Measurements from ENCODE around the gene RBBP8NL. TPM values are rescaled to one million over a fixed set of nuclear protein-coding genes. Genes with fewer than 3 reads are reported as not detected.

Gene RBBP8NL
- total RNA-seq, 1 donor from 2014 or later, result not detected

DNA sequence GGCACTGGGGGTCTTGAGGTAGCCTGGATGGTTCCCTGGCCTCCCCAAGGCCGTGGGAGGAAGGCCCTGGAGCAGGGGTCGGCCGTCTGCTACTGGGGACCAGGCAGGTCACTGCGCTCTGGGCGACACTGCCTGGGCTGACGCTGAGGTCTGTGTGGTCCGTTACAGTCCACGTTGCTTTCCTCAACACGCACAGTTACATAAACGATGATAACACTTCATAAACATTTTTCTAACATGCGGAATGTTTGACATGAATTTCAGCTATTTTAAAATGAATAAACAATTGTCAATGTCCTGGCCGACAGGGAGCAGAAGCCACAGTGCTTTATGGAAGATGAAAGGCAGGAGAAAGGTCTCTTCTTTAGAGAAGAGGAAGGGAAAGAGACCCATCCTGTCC is 10.2 kb upstream of the RBBP8NL start:
- no peak for TF ChIP-seq CTCF (IDR thresholded peaks at IDR 0.05; ENCODE audit: insufficient read depth, low read length, poor library complexity, severe bottlenecking)
- Histone ChIP-seq H3K27me3 (ENCODE audit: control insufficient read depth, insufficient read depth, low read length) (peaks cover 47% of the 10 kb centered on the region), H3K4me3 (ENCODE audit: low read depth, low read length) (no peak overlapping the region), H3K36me3 (ENCODE audit: control insufficient read depth, insufficient read depth, low read length) (no peaks in the 10 kb centered on the region)
- no peak for DNase-seq (ENCODE audit: low read depth)

DNA sequence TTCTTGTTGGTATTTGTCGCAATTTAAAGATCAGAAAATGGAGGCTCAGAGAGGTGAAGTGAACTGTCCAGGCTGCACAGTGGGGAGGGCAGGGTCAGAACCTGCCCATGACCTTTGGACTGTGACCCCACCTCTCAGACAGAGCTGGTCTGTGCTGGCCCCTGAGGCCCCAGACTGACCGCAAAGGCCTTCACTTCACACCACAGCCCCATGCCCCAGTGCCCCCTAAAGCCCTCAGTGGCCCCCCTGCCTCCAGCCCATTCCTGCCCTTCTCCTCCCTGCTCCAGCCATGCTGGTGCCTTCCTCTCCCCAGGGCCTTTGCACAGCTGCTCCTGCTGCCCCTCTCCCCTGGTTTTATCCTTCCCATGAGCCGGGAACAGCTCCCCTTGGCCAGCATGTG is 9.4 kb upstream of the RBBP8NL start:
- DNase-seq (ENCODE audit: low read depth), result no peak
- Histone ChIP-seq H3K4me3 (ENCODE audit: low read depth, low read length) (no peak overlapping the region), H3K36me3 (ENCODE audit: control insufficient read depth, insufficient read depth, low read length) (no peaks in the 10 kb centered on the region), H3K27me3 (ENCODE audit: control insufficient read depth, insufficient read depth, low read length) (peaks cover 48% of the 10 kb centered on the region)
- no peak for TF ChIP-seq CTCF (IDR thresholded peaks at IDR 0.05; ENCODE audit: insufficient read depth, low read length, poor library complexity, severe bottlenecking)

- peaks cover 47% of the 10 kb centered on the region for H3K27me3 ChIP-seq (ENCODE audit: control insufficient read depth, insufficient read depth, low read length)
- DNase-seq (ENCODE audit: low read depth), result no peak
- H3K36me3 ChIP-seq (ENCODE audit: control insufficient read depth, insufficient read depth, low read length), result no peaks in the 10 kb centered on the region
- no peak overlapping the region for H3K4me3 ChIP-seq (ENCODE audit: low read depth, low read length)
- TF ChIP-seq CTCF (IDR thresholded peaks at IDR 0.05; ENCODE audit: insufficient read depth, low read length, poor library complexity, severe bottlenecking), result no peak
These were observed 6.5 kb upstream of the RBBP8NL start for GRCh38 chr20:62433658-62434497.

DNA sequence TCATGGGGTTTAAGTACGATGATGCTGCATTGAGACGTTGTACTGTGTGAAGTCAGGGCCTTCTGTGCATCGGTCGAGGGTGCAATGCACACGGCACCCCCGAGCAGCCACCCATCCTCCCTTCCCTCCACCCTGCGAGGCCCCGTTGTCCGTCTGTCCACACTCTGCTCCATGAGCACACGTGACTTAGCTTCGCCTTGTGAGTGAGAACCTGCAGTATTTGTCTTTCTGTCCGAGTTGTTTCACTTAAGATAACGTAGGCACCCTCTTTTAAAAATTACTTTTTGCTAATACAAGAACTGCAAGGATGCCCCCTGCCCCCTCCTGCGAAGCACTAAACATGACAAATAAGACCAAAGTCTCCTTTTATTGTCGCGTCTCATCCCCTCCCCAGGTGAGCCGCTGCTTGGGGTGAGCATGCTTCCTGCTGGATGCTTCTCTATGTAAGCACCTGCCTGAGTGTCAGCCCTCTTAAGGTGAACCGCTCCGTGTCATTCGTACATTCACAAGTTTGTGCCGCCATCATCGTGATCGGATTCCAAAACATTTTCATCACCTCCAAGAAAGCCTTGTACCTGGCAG is 3.6 kb upstream of the RBBP8NL start:
- TF ChIP-seq CTCF (IDR thresholded peaks at IDR 0.05; ENCODE audit: insufficient read depth, low read length, poor library complexity, severe bottlenecking), result no peak
- Histone ChIP-seq H3K4me3 (ENCODE audit: low read depth, low read length) (no peak overlapping the region), H3K27me3 (ENCODE audit: control insufficient read depth, insufficient read depth, low read length) (peaks cover 66% of the 10 kb centered on the region), H3K36me3 (ENCODE audit: control insufficient read depth, insufficient read depth, low read length) (no peaks in the 10 kb centered on the region)
- no peak for DNase-seq (ENCODE audit: low read depth)

GRCh38 chr20:62430311-62430853 is 3.0 kb upstream of the RBBP8NL start:
- no peak for TF ChIP-seq CTCF (IDR thresholded peaks at IDR 0.05; ENCODE audit: insufficient read depth, low read length, poor library complexity, severe bottlenecking)
- H3K4me3 ChIP-seq (ENCODE audit: low read depth, low read length), result no peak overlapping the region
- DNase-seq (ENCODE audit: low read depth), result no peak
- H3K36me3 ChIP-seq (ENCODE audit: control insufficient read depth, insufficient read depth, low read length), result no peaks in the 10 kb centered on the region
- peaks cover 72% of the 10 kb centered on the region for H3K27me3 ChIP-seq (ENCODE audit: control insufficient read depth, insufficient read depth, low read length)
